DLD1 (cell line): ENCODE results near the gene SRGAP1.

Source experiments
- in situ Hi-C: cut with HindIII; loops from 2 replicates; pipeline ENCODE4 v1.10.0; 2017; ENCODE audit warnings: low sequenced_read_pairs

SRGAP1 gene

GRCh38 chr12:63899396-63899795 is 54.9 kb downstream of the SRGAP1 start:
- in situ Hi-C loops, result no loop called here

- in situ Hi-C loops, result no loop called here
These were observed 56.7 kb downstream of the SRGAP1 start for GRCh38 chr12:63900922-63901793.

- in situ Hi-C loops, result no loop called here
These were observed 60.2 kb downstream of the SRGAP1 start for GRCh38 chr12:63904653-63905052.

GRCh38 chr12:63905544-63905943 is 61.0 kb downstream of the SRGAP1 start:
- in situ Hi-C loops, result no loop called here

- in situ Hi-C loops, result no loop called here
These were observed 62.4 kb downstream of the SRGAP1 start for GRCh38 chr12:63906876-63907275.

- in situ Hi-C loops, result no loop called here
These were observed 63.1 kb downstream of the SRGAP1 start for GRCh38 chr12:63907561-63907960.

GRCh38 chr12:63909746-63910145 is 65.2 kb downstream of the SRGAP1 start:
- in situ Hi-C loops, result no loop called here

GRCh38 chr12:63911341-63911740 is 66.8 kb downstream of the SRGAP1 start:
- in situ Hi-C loops, result no loop called here

GRCh38 chr12:63912651-63913050 is 68.2 kb downstream of the SRGAP1 start:
- in situ Hi-C loops, result no loop called here

- in situ Hi-C loops, result no loop called here
These were observed 69.4 kb downstream of the SRGAP1 start for GRCh38 chr12:63913929-63914328.

- in situ Hi-C loops, result no loop called here
These were observed 70.8 kb downstream of the SRGAP1 start for GRCh38 chr12:63915105-63915800.

GRCh38 chr12:63916561-63917476 is 72.3 kb downstream of the SRGAP1 start:
- in situ Hi-C loops, result no loop called here

GRCh38 chr12:63917477-63917862 is 73.0 kb downstream of the SRGAP1 start:
- in situ Hi-C loops, result no loop called here

GRCh38 chr12:63917864-63918799 is 73.6 kb downstream of the SRGAP1 start:
- in situ Hi-C loops, result no loop called here

GRCh38 chr12:63918800-63919300 is 74.3 kb downstream of the SRGAP1 start:
- in situ Hi-C loops, result no loop called here

- in situ Hi-C loops, result no loop called here
These were observed 75.3 kb downstream of the SRGAP1 start for GRCh38 chr12:63919756-63920155.

GRCh38 chr12:63921157-63921556 is 76.7 kb downstream of the SRGAP1 start:
- in situ Hi-C loops, result no loop called here

GRCh38 chr12:63922474-63922873 is 78.0 kb downstream of the SRGAP1 start:
- in situ Hi-C loops, result no loop called here

GRCh38 chr12:63924781-63925180 is 80.3 kb downstream of the SRGAP1 start:
- in situ Hi-C loops, result no loop called here

GRCh38 chr12:63927511-63927910 is 83.0 kb downstream of the SRGAP1 start:
- in situ Hi-C loops, result no loop called here
